Measurements from ENCODE around the gene DAB2IP.

The DAB2IP gene

DNA sequence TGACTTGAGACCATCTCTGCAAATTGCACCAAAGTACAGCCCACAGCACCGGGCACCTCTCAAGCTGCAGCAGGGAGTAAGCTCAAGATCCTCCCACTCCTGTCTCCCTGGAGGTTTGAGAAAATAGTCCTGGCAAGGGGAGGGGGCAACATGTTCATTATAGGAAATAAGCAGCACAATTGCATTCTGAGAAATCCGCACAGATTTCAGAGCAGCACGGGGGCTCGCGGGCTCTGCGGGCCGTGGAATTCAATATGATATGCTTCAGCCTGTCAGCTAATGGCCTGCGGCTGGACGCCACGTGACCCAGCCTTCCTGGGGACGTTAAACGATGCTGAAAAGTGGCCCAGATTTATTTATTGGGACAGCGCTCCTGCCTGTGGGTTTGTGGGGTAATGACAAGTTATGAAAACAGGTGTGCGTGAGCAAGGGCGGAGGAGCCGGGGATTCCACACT lies 156.4 kb downstream of the DAB2IP start:
- no peak for DNase-seq

DNA sequence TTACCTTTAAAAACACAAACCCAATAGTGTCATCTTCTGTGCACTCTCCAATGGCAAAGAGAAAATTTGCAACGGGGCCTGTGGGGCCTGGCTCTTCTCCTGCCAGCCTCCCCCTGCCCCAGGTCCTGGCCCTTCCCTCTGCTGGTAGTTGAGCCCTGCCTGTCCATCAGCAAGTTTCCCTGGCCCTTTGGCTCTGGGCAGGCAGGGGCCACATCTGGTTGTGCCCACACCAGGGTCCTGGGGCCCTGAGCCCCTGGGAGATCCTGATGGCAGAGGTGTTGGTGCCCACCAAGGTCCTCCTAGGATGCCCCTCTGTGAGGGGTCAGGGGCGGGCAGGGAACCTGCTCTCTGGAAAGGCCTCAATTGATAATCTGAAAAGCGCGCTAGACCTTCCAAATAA lies 157.3 kb downstream of the DAB2IP start:
- no peak for DNase-seq

DNA sequence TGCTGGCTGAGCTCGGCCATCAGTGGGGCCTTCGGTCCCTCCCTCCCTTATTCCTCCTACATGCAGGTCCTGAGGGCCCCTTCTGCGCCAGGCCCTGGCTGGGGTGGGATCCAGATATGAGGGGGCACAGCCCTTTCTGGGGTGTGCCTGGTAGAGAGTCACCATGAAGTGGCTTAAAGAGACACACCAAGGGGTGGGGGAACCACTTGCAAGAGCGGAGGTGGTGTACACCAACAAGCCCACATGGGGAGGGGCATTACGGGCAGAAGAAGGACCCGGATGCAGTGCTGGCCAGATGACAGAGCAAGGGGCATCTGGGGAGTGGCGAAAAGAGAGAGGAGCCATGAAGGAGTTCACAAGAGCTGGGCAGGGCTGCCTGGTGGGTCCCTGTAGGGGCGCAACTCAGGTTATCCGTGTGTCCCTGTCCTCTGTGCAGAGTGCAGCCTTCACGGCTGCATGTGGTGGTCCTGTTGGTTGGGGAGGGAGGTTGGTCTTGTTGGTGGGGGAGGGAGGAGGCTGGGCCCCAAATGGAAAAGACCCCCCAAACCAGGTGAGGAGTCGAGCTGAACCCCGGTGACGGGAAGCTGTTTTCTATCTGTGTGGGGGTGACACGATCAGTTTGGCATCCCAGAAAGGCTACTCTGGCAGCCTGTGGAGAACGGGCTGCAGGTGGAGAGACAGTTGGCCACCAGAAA lies 158.1 kb downstream of the DAB2IP start:
- DNase-seq: no peak

DNA sequence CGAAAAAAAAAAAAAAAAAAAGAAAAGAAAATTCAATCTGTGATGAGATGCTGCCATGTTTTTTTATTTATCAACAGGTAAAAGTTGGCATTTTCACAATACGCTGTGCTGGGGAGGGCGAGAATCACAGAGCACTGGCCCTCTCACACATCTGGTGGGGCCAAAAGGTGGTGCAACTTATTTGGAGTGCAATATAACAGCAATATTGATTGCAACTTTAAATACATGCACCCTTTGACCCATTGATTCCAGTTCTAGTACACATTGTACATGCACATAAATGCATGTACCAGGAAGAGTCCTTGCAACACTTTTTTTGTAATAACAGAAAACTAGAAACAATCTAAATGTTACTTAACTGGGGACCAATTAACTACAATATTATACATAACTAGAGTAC lies 159.1 kb downstream of the DAB2IP start:
- no peak for DNase-seq

DNA sequence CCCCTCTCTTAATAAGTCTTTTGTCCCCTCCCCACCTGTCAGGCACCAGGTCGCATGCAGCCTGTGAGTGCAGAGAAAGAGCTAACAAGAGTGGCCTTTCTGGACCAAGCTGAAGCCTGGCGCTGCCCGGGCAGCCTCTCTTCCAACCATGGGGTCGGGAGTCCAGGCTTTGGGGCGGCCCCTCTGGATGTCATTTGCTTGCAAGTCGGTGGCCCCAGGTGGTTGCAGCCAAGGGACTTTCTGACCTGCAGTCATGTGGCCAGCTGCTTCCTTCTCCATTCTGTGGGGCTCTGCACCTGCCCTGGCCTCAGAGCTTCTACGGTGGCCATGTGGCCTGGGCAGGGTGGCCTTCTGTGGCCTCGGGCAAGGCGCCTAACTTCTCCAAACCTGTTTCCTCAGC lies 159.7 kb downstream of the DAB2IP start:
- no peak for DNase-seq

DNA sequence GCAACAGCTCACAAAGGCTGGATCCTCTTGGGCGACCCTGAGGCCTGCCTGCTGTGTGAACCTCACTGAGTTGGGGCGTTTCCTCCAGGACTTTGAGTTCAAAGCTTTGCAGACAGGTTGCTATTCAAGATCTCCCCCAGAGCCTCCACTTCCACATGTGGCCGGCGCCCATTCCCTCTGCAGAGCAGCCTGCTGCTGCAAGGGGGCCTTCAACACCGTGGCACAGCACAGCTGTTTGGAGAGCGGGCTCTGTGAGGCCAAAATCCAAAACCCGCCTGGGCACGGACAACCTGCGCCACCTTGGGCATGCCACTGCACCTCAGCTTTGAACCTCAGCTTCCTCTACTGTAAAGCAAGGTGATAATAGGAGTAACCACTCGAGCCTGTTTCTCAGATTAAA lies 160.3 kb downstream of the DAB2IP start:
- no peak for DNase-seq

DNA sequence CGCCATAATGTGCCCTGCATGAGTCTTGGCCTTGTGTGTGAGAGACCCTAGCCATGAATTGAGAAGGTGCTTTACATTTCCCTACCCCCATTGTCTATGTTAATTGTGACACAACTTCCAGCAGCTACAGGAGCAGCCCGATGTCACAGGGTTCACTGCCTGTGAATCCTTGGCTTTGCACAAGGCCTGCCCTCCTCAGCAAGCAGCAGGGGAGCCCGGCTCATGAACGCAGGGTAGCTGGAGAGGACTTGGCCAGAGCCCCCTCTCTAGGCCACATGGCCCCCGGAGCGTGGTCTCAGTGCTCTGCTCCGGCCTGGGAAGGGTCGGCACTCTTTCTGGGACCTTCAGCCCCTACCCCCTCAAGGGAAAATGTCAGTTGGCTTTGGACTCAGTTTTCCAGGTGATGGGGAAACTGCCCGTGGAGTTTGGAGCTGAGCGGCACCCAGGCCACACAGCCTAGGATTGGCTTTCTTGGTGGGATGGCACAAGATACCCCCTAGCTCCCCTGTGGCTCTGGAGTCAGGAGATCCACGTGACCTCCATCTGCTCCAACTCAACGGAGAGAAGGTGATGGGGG lies 160.8 kb downstream of the DAB2IP start:
- no peak for DNase-seq

DNA sequence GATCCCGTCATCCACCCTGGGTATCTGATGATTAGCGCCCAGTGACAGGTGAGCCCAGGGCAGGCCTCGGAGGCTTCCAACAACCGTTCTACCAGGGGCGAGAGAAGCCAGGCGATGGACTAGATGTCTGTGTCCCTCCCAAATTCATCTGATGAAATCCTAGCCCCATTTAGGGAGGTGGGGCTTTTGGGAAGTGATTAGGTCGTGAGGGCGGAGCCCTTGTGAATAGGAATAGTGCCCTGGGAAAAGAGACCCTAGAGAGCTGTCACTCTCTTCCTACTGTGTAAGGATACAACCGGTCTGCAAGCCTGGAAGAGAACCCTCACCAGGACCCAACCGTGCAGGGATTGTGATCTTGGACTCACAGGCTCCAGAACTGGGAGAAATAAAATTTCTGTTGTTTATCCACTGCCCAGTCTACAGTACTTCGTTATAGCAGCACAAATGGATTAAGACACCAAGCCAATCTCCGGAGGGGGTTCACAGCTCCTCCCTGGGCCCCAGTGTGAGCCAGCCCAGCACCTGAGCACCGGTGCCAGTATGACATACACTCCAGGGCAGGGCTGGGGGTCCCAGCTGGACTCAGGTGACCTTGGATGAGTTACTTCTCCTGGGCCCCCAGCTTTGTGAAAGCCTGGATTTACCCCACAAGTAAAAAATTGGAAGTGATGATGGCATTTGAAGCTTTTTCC lies 162.2 kb downstream of the DAB2IP start:
- DNase-seq: no peak

DNA sequence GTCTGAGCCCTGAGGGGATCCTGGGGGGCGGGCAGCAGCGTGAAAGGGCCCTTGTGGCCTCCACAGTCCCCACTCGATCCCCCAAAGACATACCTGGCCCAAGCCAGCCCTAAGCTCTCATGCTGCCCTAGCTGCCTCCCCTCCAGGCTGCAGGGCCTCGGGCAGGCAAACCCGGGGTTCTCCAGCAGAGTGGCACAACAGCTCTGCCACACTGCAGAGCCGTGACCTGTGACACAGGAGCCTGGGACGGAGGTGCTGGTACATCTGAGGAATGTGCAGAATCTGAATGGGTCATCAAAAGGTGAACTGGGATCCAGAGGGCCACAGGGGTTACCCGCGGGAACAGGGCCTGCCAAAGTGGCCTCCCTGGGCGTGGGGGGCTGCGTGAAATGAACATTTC lies 163.2 kb downstream of the DAB2IP start:
- DNase-seq: no peak

DNA sequence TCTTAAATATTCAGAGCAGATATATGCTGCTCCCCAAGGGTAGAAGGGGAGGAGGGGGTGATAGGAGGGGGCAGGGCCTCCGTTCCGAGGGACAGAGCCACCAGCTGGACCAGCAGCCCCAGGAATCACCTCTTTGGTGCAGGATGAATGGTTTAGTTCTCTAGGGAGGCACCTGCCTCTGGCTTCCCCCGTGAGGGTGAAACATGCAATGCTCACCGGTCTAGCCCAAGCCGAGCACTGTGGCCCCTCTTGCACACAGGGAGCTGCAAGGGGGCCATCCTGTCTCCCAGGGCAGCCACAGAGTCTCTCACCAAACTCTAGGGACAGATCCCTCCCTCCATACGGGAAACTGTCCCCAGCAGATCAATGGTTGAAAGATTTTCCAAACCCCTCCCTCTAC lies 163.7 kb downstream of the DAB2IP start:
- no peak for DNase-seq

DNA sequence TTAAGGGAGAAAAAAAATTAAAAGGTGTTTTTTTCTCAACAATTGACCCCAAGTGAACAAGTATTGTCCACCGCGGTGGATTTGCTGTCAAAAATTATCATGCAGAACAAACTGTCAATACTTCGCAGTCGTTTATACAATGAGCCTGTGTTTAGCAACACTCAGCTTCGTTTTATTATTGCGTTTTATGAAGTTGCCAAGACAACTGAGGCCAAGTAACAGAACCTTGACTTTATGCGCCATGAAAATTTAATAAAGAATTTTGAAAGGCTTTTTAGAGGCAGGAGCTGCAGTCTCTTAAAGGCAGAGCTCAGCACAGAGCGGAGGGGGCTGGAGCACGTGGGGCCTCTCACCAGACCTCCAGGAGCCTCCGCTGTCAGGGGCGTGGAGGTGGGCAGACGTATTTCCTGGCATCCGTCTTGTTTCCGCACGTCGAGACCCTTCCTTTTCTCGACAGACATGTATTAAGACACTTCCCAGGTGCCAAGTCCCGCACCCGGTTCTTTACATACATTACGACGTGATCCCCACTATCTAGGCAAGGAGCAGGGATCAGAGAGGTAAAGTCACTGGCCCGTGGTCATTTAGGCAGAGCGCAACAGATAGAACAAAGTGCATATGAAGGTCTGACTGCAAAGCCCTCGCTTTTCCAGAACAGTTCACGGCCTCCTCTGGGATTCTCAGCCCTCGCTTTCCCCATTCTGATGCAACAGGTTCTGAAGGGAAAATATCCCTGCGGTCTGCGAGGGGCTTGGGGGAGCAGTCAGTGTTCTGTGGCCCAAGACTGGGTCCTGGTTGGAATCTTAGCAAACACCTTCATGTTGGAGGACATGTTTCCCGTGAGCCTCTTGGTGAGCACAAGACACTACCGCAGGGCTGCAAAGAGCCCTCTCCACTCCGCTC lies 164.4 kb downstream of the DAB2IP start:
- DNase-seq: no peak

DNA sequence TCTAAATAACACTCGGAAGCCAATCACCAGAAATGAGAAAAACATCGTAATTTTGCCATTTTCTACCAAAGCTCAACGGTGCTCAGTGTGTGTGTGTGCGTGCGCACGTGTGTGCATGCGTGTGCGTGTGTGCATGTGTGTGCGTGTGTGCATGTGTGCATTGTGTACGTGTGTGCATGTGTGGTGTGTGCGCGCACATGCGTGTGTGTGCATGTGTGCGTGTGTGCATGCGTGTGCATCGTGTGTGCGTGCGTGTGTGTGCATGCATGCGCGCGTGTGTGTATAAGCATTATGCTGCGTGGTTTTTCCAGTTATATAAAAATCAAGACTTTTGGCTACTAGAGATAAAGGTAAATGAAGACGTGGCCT lies 165.0 kb downstream of the DAB2IP start:
- no peak for DNase-seq

DNA sequence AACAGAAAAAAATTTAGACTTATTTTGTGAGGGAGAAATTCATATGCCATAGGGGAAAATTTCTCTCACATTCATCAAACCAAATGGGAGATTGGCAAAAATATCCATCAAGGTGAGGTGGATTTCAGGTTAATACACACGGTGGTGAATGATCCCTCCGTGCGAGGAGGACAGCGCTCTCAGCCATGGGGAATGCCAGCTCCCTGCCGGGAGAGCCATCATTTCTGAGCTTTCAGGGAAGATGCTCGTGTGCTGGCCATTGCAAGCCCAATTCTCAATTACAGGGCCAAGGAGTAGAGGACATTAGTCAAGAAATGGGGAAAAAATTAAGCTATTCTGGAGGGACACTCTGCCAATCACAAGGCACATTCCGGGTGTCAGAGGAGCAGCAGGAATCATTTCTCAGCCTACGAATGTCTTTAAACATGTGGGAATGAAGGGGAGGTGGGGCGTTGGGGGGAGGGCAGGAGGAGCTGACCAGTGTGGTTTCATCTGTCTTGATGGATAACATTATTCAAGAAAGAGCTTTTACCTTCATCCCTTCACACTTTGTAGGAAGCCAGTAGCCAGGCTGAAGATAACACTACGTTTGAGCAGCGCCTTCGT lies 165.5 kb downstream of the DAB2IP start:
- DNase-seq: no peak

DNA sequence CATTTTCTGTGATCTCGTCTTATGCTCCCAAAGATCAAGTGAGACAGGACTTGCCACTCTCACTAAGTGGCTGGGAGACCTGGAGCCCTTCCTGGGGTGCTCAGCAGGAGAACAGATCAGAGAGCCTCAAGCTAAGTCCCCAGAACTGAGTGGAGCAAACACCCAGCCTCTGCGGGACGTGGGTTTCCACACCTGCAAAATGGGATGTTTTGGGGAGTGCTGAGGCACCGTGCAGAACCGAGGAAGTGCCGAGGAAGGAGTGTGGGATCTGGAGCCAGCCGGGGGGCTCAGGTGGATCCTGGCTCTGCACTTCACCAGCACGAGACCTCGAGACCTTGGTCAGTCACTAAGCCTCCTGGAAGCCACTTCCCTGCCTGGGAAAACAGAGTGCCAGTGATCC lies 166.0 kb downstream of the DAB2IP start:
- DNase-seq: no peak

DNA sequence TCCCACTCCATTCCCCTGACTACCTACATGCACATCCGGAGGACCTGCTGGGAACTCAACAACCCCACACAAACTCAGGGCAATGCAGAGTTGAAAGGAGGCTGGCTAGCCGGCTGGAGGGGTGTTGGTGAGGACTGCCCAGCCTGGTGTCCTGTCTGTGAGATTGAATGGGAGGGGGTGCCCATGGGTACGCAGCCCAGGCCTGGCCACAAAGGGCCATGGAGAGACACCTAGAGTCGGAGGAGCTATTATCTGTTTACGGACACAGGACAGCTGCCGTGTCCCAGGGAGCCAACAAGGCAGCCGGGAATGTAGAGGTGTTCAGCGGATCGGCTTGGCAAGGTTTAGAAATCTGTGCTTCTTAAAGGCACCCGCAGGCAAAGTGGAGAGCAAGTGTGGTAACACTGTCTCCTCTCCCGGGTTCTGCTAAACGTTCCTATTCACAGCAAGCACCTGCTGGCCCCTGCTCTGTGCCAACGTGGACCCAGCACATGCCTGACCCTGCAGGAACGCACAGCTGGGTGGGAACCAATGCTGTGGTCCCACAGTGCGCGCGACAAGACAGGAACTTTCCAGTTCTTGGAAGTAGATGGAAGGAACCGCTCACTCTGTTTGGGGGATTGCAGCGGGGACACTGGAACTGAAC lies 166.7 kb downstream of the DAB2IP start:
- DNase-seq: no peak

DNA sequence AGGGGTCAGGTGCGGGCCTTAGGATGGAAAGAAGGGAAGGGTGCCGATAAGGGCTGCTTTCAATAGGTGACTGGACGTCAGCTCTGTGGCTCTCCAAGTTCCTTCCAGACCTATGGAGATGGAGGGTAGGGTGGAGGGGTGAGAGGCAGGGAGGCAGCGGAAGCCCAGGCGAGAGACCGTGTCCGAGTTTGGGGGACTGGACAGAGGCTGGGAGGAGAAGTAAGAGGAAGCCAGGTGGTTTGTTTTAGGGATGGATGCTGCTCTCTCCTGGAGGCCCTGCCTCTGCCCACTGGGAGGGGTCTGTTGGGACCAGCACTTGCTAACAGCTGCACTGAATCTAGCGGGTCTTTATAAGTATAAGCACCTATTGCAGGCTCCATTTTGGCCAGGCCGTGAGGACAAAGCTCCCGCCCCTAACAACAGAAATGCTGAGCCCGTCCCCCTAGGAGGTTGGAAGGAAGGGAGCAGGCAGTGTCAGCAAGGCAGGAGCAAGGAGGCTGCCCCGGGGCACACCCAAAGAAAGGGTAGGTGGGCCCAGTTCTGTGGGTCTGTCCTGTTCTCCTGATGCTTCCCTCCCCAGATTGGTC lies 167.5 kb downstream of the DAB2IP start:
- no peak for DNase-seq

DNA sequence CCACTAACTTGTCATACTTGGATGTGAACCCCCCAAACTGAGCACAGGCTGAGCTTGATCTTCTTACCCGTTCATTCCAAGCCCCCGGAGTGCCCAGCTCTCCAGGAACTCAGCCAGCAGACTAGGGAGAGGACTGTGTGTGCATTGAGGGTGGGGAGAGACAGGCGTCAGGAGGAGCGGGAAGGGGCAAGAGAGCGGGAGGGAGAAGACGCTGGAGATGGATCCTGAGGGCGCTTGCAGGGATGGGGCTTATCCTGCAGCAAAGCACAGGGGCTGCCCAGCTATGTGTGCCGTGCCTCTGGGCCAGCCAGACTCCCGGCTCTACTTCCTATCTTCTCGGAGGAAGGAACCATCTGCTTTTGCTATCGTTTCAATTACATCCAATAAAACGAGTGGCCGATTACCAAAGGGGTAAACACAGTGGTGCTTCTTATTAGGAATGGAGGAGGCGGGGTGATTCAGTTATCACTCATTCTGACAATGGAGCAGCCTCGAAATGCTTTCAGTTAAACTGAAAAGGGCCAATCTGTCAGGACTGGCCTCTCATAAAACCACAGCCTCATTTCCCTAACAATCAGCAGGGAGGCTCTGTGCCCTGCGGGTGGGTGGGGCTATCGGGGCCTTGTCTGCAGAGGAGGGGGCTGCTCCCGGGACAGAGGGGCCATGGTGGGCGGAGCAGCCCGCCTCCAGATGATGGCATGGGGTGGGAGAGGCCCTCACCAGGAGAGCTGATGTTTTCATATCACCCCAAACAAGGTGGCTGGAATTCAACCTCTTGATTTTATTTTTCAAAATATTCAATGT lies 168.2 kb downstream of the DAB2IP start:
- DNase-seq: no peak

DNA sequence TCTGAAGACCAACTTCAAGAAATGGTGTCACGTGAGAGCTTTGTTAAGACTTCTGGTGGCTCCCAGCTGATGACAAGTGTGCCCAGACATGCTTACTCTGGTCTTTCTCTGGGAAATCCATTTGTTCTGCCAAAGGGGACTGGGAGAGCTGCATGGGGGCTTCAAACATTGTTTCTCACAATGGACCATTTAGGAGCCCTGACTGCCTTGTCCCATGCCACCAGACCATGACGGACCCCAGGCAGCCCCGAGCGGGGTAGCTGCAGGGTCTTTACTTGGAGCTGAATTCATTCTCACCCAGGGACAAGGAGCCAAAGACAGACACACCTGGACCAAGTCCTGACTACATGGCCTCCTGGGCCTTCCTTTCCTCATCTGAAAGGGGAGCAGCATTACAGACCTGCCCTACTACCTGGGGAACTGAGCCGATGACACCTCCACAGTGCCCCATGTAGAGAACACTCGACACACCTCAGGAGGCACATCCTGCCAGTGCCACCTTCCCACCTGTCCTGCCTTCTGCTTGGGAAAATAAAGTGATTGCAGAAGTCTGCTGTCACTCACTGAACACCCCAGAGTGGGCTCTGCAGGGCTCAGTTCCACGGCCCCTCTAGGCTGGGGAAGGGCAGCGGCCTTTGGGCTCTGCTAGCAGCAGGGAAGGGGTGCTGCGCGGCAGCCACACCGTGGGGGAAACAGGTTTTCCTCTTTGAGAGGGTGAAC lies 169.0 kb downstream of the DAB2IP start:
- DNase-seq: no peak

DNA sequence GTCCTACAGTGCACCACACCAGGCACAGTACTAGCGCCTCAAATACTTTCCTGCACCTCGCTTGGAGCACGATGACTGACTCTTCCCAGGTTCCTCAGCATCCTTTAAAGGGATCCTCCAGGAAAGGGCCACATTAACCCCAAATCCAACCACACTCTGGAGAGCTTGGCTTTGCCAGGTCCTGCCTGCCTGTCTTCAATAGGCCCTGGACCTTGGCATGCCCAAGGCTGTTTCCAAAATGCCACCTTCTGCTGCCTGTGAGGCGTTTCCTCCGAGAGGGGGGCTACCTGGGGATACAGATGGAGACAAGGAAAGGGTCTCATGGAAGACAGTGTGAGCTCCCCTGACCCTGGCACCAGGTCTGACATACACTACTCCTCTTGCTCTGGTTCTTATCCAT lies 169.9 kb downstream of the DAB2IP start:
- no peak for DNase-seq

Data from SHP77 (cell line).